Measurements from ENCODE around the gene PPP1R9B.

The PPP1R9B gene

GRCh38 chr17:50088952-50089825, 61.3 kb downstream of the PPP1R9B start:
- no peak for DNase-seq

- DNase-seq = no peak
These were observed 62.5 kb downstream of the PPP1R9B start for GRCh38 chr17:50087912-50088405.

- DNase-seq = peak; percentile 72 to 81
These were observed 63.1 kb downstream of the PPP1R9B start for GRCh38 chr17:50087246-50087911.
